NCI-H1417 treated with DMSO at 0.1 percent for 48 hours (cell line): ENCODE measurements around the gene MYD88.

Experiments used
- DNase-seq: peaks from one replicate; lab custom pipeline; 2025; lab: John Stamatoyannopoulos, UW

Gene MYD88

DNA sequence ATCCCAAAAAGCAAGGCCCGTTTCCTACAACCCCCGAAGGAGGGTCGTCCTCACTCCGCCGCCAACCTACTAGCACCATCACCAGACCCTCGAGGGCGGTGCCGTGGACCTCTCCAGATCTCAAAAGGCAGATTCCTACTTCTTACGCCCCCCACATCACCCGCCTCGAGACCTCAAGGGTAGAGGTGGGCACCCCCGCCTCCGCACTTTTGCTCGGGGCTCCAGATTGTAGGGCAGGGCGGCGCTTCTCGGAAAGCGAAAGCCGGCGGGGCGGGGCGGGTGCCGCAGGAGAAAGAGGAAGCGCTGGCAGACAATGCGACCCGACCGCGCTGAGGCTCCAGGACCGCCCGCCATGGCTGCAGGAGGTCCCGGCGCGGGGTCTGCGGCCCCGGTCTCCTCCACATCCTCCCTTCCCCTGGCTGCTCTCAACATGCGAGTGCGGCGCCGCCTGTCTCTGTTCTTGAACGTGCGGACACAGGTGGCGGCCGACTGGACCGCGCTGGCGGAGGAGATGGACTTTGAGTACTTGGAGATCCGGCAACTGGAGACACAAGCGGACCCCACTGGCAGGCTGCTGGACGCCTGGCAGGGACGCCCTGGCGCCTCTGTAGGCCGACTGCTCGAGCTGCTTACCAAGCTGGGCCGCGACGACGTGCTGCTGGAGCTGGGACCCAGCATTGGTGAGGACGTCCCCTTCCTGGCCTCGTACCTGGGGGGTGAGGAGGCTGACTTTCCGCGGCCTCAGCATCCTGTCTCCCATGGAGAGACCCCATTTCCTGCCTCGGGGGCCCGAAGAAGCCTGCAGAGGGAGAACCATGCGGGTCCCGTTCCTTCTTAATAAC is at the start of gene MYD88:
TSS of gene MYD88 (plus strand) at position 313 of the 842 bp plus-strand sequence. CDS start at position 353, 40 bp downstream.
- DNase-seq, result no peak

DNA sequence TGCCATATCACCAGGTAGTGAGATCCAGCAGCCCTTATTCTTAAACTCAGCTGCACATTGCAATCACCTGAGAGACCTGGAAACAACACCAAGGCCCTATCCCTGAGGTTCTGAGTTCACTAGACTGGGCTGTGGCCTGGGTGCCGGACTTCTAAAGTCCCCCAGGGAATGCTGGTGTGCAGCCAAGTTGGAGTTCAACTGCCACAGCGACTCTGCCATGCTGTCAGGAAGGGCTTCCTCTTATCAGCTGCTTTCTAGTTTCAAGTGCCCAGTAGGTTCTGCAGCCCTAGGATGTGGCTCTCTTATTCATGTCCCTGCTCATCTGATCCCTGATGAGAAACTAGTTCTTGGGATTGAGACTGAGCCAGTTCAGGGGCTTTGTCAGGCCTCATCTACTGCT is 49.3 kb upstream of the MYD88 start:
- DNase-seq, result no peak

DNA sequence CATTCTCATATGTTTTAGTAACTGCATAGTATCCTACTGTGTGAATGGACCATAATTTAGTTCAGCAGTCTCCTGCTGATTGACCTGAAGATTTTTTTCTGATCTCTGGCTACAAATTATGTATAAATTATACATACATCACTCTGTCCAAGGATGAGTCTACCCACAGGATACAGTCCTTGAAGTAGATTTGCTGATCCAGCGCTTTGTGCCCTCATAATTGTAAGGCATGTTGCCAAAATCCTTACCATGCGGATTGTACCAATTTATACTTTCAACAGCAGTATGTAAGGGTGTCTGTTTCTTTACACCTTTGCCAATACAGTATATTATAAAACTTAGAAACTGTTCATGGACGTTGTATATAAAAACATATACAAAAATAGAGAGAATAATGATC is 48.0 kb upstream of the MYD88 start:
- DNase-seq, result no peak

DNA sequence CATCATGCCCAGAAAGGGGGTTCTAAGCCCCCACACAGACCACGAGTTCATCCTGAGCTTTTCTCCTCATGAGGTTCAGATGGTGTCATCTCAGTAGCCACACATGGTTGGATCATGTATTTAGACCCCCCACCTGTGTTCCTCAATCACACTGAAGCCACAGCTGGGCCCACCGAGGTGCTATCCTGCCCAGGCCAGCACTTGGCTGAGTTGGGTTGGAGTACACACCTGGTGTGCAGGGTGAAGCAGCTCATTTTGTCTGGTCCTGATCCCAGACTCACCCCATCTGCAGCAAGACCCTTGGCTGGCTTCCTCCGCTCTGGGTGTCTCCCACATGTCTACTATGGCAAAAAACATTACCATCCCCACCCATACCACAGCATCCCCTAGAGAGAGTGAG is 43.5 kb upstream of the MYD88 start:
- DNase-seq, result no peak

DNA sequence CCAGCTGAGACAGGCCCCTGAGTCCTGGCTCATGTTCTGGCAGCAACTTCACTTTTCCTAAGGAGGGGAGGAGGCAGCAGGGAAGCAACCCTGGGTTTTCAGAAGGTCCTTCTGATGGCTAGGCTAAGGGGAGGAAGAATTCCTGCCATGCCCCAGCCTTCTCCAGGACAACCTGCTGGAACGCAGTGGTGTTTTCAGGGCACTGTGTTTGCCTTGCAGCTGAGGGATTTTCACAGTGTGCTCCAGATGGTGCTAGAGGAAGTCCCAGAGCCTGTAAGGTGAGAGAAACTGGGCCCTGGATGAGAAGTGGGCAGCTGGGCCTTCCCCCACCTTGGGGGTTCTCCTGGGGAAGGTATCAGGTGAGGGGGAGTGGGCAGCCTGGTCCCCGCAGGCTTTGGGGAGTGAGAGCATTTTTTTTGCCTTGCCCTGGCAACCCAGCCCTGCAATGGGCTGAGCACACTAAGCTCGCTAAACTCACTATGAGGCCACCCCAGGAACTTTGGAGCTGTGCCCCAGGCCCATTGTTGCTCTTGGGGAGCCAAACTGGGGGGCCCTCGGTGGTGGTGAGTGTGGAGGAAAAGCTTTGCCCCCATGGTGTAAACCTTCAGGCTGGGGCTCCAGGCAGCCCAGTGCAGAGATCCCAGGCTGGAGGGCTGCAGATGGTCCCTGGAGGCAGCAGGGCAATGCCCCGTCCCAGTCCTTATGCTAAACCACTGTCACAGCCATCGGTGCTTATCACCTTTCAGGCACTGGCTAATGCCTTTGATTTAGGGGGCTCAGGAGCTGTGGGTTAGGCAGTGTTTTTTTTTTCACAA is 42.6 kb upstream of the MYD88 start:
- DNase-seq, result no peak

DNA sequence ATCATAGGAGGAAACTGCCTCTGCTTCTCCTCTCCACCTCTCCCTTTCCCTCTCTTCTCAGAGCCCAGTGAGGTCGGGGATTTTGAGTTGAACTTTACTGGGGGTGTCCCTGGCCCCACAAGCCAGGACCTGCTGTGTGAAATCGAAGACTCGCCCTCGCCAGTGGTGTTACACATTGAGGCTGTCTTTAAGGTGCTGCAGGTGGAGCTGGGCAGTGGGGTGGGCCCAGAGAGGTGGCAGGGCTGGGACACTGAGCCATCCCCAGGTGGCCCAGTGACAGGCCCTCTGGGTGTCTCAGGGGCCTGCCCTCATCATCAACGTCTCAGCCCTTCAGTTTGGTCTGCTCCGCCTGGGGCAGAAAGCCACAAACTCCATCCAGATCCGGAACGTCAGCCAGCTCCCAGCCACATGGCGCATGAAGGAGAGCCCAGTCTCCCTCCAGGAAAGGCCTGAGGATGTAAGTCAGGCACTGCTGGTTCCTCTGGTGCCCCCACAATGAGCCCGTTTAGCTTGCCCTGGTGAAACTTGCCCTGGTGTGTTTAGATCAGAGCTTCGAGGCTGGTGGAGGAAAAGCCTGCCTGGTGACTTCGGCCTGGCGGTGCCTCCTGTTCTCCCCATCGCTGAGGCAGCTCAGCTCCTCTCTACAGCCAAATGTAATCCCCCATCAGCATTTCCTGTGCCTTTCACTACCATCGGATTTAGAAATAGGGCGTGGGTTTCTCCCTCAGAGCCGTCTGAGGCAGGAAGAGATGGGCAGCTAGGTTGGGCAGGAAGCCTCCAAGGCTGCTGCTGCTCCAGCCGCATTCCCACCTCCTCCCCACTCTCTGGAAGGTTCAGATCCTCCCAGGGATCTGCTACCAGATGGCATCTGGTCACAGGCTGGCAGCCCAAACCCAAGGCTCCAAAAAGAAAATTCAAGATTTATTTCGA is 40.8 kb upstream of the MYD88 start:
- DNase-seq, result no peak

DNA sequence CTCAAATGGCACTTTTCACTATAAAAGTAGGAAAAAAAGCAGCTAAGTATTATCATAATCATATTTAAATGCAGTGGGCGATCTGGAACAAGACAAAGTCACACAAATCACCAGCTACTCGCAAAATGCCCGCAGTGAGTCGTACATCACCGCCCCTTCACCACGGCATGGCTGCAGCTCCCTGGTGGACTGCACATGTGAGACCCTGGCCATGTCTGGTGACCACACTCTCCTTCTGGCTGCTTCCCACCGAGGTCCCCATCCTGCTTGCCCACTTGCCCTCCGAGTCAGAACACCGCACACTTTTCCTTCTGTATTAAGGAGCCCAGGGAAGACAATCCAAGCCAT is 40.1 kb upstream of the MYD88 start:
- no peak for DNase-seq

DNA sequence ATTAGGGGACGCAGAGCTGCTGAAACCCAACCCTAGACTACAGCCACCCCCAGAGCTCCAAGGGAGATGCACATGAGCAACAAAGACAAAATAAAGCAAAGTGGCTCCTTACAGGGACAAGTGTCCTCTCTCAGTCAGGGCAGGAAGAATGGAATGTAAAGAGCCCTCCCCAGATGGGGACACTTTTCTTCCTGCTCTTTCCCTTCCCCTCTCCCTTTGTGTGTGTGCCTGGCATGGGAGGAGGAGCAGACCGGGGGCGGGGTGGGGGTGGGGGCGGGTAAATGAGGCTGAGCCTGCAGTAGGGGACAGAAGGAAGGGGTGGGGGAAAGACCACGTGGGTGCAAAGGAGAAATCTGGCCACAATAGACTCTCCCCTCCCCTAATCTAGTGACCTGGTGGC is 38.9 kb upstream of the MYD88 start:
- DNase-seq, result no peak

DNA sequence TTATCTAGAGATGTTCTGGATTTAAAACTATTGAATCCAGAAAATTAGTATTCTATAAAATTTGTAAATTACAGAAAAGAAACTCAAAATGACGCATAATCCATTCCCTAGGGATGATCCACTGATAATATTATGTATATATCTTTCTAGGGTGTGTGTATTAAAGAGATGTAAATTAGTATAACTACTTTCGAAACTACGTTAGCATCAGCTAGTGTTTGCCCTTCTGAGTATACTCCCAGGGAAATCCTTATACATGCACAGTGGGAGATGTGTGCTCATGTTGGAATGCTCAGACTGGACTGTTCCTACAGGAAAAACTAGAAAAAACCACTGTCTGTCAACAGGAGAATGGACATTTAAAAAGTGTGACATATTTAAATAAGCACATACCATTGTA is 38.0 kb upstream of the MYD88 start:
- no peak for DNase-seq

DNA sequence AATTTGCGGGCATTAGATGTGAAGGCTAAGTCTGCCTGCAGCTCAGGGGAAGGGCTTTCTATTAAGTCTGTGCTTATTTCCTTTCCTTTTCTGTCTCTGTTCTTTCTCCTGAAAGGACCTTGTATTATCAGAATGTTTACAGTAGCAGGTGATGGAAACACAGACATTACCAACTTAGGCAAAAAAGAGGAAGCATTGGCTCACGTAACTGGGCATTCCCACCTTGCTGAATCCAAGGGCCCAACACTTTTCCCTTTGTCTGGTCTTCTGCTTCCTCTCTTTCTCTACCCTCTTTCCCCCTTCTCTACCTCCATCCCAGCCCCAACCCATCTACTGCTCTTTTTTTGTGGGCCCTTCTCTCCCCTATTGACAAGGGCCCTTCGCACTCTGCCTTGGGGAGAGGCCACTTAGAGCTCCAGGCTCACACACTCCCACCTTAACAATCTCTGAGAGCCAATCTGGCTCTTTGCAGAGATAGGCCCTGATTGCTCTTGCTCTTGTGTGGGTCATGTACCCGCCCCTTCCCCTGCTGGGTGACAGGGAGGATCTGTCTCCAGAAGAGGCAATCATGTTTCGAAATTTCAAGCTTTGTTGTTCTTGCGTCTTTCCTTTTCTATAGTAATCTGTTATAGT is 36.5 kb upstream of the MYD88 start:
- DNase-seq, result no peak

DNA sequence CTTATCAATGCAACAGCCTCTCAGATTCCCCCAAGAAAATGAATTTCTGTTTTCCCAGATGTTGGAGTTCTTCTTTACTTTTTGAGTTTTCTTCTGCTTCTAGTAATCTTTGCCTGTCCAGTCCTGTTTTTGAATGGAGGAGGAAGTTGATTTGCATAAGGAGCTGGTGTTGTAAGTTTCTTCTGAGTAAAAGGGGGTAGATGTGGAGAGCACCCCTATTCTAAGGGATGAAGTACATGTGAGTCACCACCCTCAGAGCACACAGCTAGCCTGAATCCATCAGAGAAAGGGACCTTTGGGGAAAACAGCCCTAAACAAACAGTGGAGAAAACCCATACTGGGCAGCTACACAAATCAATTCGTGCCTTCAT is 36.0 kb upstream of the MYD88 start:
- DNase-seq, result no peak

DNA sequence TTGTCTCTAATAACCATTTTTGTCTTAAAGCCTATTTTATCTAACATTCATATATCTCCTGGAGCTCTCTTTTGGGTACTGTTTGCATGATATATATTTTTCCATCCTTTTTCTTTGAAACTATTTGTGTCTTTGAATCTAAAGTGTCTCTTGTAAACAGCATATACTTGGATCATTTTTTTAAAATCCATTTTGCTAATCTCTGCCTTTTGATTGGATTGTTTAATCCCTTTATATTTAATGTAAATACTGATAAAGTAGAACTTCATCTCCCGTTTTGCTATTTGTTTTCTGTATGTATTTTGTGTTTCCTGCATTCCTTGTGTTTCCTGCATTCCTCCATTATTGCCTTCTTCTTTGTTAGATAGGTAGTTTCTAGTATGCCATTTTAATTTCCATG is 32.9 kb upstream of the MYD88 start:
- no peak for DNase-seq

DNA sequence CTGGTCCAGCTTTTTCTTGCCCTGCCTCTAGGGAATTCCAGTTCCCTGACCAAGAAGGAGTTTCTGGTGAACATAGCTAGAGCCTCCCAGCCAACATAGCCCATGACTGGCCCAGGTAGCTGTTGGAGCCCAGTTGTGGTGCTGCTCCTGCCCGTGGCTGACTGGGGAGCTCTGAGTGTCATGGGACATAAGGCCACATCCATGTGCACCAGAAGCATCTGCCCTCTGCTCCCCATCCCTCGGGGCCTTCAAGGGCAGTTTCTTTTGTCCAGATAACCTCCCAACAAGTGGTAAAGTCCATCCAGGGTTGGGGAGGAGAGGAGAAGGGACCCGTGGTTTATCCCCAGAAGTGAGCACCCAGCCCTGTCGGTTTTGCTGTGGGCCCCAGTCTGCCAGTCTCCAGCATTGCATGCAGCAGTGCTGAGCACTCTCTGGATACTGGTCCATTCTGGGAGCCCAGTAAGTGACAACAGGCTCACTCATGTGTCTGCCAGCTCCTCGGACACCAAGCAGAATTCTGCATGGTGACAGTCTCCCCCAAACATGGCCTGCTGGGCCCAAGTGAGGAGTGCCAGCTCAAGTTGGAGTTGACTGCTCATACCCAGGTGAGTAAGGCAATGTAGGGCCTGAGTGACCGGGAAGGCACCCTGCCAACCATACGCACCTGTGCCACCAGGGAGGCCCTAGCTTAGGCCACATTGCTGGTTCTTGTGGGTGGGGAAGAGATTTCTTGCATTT is 30.4 kb upstream of the MYD88 start:
- DNase-seq, result no peak

DNA sequence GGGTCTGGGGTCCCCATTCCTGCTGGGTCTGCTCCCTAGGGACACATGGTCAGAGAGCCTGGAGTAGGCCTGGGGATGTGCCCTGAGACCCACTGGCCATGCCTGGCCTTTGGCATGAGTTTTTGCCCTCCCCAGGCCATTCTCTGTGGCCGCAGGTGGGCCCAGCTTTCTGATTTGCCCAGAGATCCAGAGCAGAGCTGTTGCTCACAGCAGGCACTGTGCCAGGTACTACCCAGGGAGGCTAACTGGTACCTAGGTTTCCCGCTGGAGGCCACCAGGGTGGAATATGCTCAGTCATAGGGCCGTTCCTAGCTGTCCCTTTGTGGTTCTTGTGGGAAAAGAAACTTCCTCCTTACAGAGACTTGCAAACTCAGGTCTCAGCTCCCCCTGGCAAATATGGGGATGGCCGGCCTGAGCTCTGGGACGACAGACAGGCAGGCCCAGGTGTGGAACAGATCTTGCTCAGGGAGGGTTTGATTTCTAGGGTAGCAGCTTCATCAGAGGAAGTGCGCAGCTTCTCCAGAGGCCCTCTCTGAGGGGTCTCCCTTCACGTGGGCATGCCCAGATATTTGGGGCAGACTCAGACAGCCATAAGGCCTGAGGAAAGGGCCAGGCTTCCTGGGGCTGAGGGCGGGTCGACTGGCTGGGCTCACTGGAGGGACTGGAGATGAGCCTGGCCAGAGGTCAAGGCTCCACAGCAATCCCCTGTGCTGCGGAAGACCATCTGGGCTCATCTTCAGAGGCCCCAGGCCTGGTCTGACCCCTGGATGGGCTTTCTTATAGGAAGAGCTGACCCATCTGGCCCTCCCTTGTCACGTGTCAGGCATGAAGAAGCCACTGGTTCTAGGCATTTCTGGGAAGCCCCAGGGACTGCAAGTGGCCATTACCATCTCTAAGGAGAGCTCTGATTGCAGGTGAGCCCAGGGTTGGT is 29.5 kb upstream of the MYD88 start:
- DNase-seq, result no peak

DNA sequence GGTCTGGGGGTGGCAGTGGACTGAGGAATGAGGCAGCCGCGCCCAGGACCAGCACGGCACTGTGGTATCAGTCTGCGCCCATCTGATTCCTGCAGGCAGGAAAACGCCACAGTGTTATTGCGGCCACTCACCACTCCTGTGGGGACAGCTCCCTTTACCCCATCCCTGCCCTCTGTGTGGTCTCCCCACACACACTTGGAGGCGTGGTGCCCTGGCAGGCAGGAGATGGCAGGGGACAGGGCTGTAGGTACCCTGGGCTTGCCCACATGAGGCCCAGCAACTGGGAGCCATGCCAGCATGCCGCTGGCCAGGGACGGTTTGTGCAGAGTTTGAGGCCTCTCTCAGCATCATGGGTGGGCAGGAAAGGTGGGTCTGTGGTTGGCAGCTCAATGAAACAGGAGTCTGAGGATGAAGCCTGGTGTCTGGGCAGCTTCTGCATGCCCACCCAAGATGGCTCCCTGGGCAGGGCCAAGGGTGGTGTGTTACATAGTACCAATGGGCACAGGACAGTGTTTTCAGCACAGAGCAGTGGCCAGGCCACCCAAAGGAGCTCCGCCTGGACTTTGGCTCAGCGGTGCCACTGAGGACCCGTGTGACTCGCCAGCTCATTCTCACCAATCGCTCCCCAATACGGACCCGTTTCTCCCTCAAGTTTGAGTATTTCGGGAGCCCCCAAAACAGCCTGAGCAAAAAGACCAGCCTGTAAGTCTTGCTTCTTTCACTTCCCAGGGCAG is 28.7 kb upstream of the MYD88 start:
- no peak for DNase-seq

DNA sequence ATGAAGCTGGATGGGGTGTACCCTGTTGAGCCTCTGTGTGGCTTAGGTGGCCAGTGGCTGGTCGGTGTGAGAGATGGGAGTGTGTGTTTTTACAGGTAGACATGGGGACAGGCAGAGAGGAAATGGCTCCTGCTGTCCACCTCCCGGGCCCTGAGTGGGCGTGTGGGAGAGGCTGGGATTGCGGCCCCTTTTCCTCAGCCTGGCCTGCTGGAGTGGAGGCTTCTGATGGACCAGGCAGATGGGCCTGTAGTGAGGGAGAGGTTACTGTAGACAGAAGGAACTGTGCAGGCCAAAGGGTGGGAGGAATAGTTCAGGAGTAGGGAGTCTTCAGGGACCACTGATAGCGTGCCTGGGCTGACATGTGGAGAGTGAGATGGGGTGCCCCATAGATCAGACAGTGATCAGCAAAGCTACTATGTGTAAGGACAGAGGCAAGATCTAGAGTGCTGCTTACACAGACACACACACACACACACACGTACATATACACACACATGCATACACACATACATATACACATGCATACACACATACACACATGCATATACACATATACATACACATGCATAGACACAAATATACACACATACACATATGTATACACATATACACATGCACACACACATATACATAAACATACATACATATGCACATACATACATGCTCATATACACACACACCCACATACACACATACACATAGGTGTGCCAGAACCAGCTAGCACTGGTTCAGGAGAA is 28.0 kb upstream of the MYD88 start:
- no peak for DNase-seq

DNA sequence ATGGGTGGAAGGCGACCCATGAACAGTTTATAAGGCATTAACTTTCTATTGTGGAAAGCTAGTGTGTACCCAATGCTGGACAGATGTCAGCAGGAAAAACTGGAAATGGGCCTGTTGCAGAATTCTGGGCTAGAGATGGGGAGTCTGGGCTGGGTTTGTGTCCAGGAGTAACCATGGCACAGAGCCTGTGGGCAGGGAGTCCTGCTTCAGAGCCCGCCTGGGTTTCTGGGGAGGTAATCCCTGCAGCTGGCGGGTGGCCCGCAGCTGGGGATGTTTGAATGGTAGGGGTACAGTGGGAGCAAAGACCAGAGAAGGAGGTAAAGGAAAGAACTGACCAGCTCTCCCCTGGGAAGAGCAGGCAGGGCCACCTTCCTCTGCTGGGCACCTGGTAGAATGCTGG is 27.3 kb upstream of the MYD88 start:
- no peak for DNase-seq

DNA sequence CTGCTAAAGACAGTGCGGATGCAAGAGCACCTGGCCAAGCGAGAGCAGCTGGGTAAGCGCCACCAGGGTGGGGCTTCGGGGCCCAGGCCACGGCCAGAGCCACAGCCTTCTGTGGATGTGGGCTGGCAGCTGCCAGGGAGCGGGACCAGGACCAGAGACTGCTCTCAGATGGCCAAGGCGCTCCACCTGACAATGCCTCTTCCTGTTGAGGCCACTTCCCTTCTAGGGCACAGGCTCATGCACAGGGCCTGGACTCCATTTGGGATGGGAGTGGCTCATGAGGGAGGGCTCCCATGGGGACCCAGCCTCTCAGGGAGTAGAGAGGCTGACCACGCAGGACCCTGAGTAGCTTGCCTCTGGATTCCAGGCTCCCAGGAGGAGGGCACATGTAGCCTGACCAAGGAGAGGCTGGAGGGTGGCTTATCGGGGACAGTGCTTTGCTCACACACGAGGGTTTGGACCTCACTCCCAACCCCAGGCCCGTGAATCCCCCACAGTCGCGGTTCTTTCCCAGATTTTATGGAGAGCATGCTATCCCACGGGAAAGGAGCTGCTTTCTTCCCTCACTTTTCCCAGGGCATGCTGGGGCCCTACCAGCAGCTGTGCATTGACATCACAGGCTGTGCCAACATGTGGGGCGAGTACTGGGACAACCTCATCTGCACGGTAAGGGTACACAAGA is 26.6 kb upstream of the MYD88 start:
- no peak for DNase-seq
